Erythroblast (primary cell): ENCODE measurements around the gene ACTN4.
"Not testable (repeated sequence)": the region's sequence is repeated elsewhere in the genome, so short reads cannot be mapped to it uniquely, and the experiment has no call there.

ENCODE experiments used
- DNase-seq, 2 experiments: peaks; one replicate each; lab custom pipeline; 2025; lab: John Stamatoyannopoulos, UW
- GATA1 ChIP-seq: IDR thresholded peaks from 2 replicates; pipeline ENCODE4 v1.6.1; 2011; ENCODE audit warnings: low read depth, mild to moderate bottlenecking, control low read depth, low read length, moderate library complexity
- POLR2A ChIP-seq: IDR thresholded peaks from 2 replicates; pipeline ENCODE4 v1.6.1; 2011; ENCODE audit warnings: mild to moderate bottlenecking, low read length

Gene ACTN4

DNA sequence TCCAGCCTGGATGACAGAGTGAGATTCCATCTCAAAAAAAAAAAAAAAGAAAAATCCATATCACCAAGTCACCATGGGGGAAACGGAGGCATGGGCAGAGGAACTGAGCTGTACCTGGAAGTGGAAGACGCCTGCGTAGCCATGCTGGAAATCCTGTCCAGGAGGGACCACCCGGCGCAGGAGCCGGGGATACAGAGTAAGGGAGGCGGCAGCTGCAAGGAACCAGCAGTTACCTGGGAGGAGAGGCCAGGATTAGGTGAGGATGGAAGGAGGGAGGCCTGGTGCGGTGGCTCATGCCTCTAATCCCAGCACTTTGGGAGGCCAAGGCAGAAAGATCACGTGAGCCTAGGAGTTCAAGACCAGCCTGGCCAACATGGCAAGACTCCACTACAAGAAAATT lies 94.8 kb downstream of the ACTN4 start:
- TF ChIP-seq GATA1 (no peak), POLR2A (no peak)
- no peak for DNase-seq

DNA sequence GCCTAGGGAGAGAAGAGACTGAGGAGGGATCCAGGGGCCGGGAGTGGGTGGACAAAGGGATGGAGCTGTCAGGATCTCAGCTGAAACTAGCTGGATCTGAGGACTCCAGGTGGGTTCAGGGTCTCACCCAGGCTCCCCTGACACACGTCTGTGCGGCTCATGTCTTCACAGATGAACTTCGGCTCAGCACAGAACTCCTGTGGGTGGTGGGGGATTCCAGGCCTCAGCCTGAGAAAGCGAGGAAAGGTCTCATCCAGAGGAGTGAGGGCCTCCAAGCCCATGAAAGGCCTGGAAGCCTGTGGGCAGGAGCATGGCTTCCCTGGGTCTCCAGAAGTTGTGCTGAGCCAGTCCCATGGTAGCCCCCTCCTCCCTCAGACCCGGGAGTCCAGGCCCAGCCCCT lies 95.5 kb downstream of the ACTN4 start:
- DNase-seq = no peak
- no peak for TF ChIP-seq GATA1
- no peak for TF ChIP-seq POLR2A

- DNase-seq = no peak
- no peak for TF ChIP-seq GATA1
Observed at GRCh38 chr19:38743394-38744297, 96.2 kb downstream of the ACTN4 start.

GRCh38 chr19:38744298-38744681 lies 96.8 kb downstream of the ACTN4 start, which contains the start of gene CAPN12:
Gene CAPN12 (minus strand): TSS chr19:38744474. CDS start chr19:38744165, 309 bp downstream.
- DNase-seq = no peak
- no peak for TF ChIP-seq POLR2A
- TF ChIP-seq GATA1 = no peak

GRCh38 chr19:38744874-38745273 lies 97.4 kb downstream of the ACTN4 start:
- no peak for TF ChIP-seq POLR2A
- TF ChIP-seq GATA1 = no peak
- no peak for DNase-seq

- TF ChIP-seq POLR2A = no peak
- no peak for TF ChIP-seq GATA1
- DNase-seq = no peak
Observed at GRCh38 chr19:38745316-38745715, 97.9 kb downstream of the ACTN4 start.

GRCh38 chr19:38753783-38754182 lies 106.3 kb downstream of the ACTN4 start:
- not testable (repeated sequence) for DNase-seq

DNA sequence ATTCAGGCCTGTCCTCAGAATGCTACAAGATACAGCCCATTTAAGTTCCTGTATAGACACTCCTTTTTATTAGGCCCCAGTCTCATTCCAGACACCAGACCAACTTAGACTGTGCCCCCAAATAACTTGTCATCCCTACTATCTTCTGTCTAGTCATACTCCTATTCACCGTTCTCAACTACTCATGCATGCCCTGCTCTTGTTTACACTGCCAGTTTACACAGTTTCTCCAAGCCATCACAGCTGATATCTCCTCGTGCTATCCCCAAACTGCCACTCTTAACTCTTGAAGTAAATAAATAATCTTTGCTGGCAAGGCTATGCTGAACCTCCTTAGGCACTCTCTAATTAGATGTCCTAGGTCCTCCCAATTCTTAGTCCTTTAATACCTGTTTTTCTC lies 106.7 kb downstream of the ACTN4 start:
- not testable (repeated sequence) for DNase-seq

GRCh38 chr19:38759590-38760003 lies 112.1 kb downstream of the ACTN4 start:
- DNase-seq = no peak
- TF ChIP-seq GATA1 (no peak), POLR2A (no peak)

- DNase-seq = not testable (repeated sequence)
Observed at GRCh38 chr19:38760805-38761517, 113.5 kb downstream of the ACTN4 start.

GRCh38 chr19:38761884-38762389 lies 114.5 kb downstream of the ACTN4 start:
- DNase-seq = not testable (repeated sequence)

DNA sequence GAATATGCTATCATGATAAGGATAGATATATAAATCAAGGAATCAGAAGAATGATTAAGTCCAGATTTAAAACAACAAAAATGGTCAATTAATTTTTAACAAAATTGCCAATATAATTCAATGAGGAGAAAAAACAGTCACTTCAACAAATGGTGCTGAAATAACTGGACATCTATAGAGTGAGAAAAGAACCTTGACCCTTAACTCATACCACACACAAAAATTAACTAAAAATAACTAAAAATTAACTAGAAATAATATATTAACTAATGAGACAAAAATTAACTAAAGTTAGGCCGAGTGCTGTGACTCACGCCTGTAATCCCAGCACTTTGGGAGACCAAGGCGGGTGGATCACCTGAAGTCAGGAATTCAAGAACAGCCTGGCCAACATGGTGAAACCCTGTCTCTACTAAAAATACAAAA lies 116.4 kb downstream of the ACTN4 start:
- DNase-seq = no peak

DNA sequence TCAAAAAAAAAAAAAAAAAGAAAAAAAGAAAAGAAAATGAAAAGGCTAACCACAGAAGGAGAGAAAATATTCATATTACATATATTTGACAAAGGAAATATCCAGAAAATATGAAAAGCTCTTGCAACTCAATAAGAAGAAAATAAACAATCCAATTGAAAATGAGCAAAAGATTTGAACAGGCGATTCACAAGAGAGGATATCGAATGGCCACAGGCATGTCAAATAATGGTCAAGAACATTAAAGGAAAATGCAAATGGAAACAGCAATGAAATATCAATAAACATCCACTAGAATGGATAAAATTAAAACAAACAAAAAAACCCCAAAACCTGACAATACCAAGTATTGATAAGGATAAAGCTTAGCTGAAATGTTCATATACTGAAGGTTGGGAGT lies 117.8 kb downstream of the ACTN4 start:
- no peak for DNase-seq
- no peak for TF ChIP-seq GATA1
- TF ChIP-seq POLR2A = no peak

More for the DNA sequence above, 116.4 kb downstream of the ACTN4 start:
- TF ChIP-seq GATA1 (no peak), POLR2A (no peak)

DNA sequence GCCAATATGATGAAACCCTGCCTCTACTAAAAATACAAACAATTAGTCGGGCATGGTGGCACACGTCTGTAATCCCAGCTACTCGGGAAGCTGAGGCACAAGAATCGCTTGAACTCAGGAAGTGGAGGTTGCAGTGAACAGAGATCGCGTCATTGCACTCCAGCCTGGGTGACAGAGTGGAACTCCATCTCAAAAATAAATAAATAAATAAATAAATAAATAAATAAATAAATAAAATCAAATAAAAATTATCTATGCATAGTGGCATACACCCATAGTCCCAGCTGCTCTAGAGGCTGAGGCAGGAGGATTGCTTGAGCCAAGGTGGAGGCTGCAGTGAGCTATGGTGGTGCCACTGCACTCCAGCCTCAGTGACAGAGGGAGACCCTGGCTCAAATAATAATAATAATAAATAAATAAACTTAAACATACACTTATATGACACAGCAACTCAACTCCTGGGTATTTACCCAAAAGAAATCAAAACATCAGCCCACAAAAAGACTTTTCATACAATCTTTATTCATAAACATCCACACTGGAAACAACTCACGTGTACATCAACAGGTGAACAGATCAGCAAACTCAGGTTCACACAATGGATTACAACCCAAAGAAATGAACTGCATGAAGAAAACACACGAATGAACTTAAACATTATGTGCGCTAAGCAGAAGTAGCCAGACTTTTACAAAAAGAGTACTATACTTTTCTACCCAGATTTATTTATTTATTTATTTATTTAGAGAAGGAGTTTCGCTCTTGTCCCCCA lies 119.0 kb downstream of the ACTN4 start:
- no peak for TF ChIP-seq POLR2A
- TF ChIP-seq GATA1 = no peak
- DNase-seq = no peak
